Germinal center (tissue), 1 donor: ENCODE measurements around the gene SLC34A3.
A peak's percentile ranks its signal among the peaks of the same experiment; 100 is the strongest.

ENCODE experiments used
- DNase-seq: peaks from one replicate; pipeline ENCODE4 v3.0.0; 2012; ENCODE audit warnings: mixed read lengths, low spot score

Gene SLC34A3

GRCh38 chr9:137195525-137196220, 35.0 kb upstream of the SLC34A3 start:
- DNase-seq, result no peak

- DNase-seq, result no peak
Measured at GRCh38 chr9:137198051-137198901, 32.4 kb upstream of the SLC34A3 start.

- DNase-seq, result no peak
Measured at GRCh38 chr9:137198902-137199283, 31.8 kb upstream of the SLC34A3 start.

- no peak for DNase-seq
Measured at GRCh38 chr9:137199411-137200121, 31.1 kb upstream of the SLC34A3 start.

GRCh38 chr9:137200311-137201204, 30.1 kb upstream of the SLC34A3 start, which contains the start of gene TPRN:
TPRN (minus strand) TSS chr9:137200741; CDS start chr9:137200711, 30 bp downstream.
- DNase-seq, result peak; percentile 100

GRCh38 chr9:137201205-137201868, 29.4 kb upstream of the SLC34A3 start:
- no peak for DNase-seq

GRCh38 chr9:137202966-137203365, 27.7 kb upstream of the SLC34A3 start:
- DNase-seq, result no peak

- no peak for DNase-seq
Measured at GRCh38 chr9:137204731-137205125, 26.0 kb upstream of the SLC34A3 start.

GRCh38 chr9:137205126-137206069, 25.3 kb upstream of the SLC34A3 start, which contains the start of the genes NDOR1 and TMEM203:
NDOR1 (plus strand) TSS chr9:137205700; CDS start chr9:137205778, 78 bp downstream.
TMEM203 (minus strand) TSS chr9:137205648; CDS start chr9:137205414, 234 bp downstream.
- peak; percentile 92 for DNase-seq

GRCh38 chr9:137206602-137207001, 24.1 kb upstream of the SLC34A3 start:
- no peak for DNase-seq

GRCh38 chr9:137211532-137211931, 19.2 kb upstream of the SLC34A3 start:
- DNase-seq, result no peak

GRCh38 chr9:137212520-137212919, 18.2 kb upstream of the SLC34A3 start:
- no peak for DNase-seq

- DNase-seq, result no peak
Measured at GRCh38 chr9:137213160-137214060, 17.3 kb upstream of the SLC34A3 start.

- DNase-seq, result no peak
Measured at GRCh38 chr9:137214620-137215019, 16.1 kb upstream of the SLC34A3 start.

GRCh38 chr9:137215196-137215986, 15.3 kb upstream of the SLC34A3 start:
- no peak for DNase-seq

- no peak for DNase-seq
Measured at GRCh38 chr9:137216188-137216965, 14.3 kb upstream of the SLC34A3 start.
